OCI-LY1 (cell line): ENCODE measurements around the gene MPST.
A peak's percentile ranks its signal among the peaks of the same experiment; 100 is the strongest.

ENCODE experiments used
- CTCF ChIP-seq: fragments of 200-600 bp; sonication (generic), shearing (Covaris generic); IDR thresholded peaks from 2 replicates; pipeline ENCODE4 v1.5.1; 2017; ENCODE audit warnings: mild to moderate bottlenecking, antibody characterized with exemption, low read length, moderate library complexity, mixed read lengths
- EZH2 ChIP-seq: fragments of 200-600 bp; sonication (generic), shearing (Covaris generic); IDR thresholded peaks from 2 replicates; pipeline ENCODE4 v1.8.0; 2017; ENCODE audit warnings: borderline replicate concordance, mixed run types, mild to moderate bottlenecking, antibody characterized with exemption, low read length, moderate library complexity, mixed read lengths

- peak; percentile 36; the same call in 1 of the 2 replicates for TF ChIP-seq CTCF
- TF ChIP-seq EZH2: no peak
These were observed 37.4 kb upstream of the MPST start for GRCh38 chr22:36982136-36982535.
